GM12878 (cell line): ENCODE measurements around the gene GUCY1A1. TPM values are rescaled to one million over a fixed set of nuclear protein-coding genes. Genes with fewer than 3 reads are reported as not detected.

Source experiments
- ATAC-seq: fragments of 200-7000 bp; cut with Tn5 transposase; 3 replicates; pipeline ENCODE4 v1.9.1; 2020; ENCODE audit warnings: mild to moderate bottlenecking, moderate library complexity
- BruUV-seq: library from RNA; stranded (reverse); fragments of 400-500 nt; replicated peaks from 2 replicates; lab custom pipeline; 2021; lab: Mats Ljungman, UMichigan
- CTCF ChIA-PET: fragments of 300-600 bp; sonication (Branson Sonifier 250); formaldehyde crosslinking; extraction: SDS; loops from one replicate; lab custom pipeline; 2021; ENCODE audit warnings: inconsistent platforms; lab: Yijun Ruan, JAX
- POLR2A ChIA-PET: fragments of 350-600 bp; formaldehyde crosslinking; extraction: SDS; loops from one replicate; lab custom pipeline; 2021; ENCODE audit warnings: inconsistent platforms; lab: Charles Lee
- RAD21 ChIA-PET: fragments of 300-600 bp; sonication (Branson Sonifier 250); formaldehyde crosslinking; loops from one replicate; lab custom pipeline; 2023; ENCODE audit warnings: antibody characterized with exemption; ENCODE audit not compliant: unreplicated experiment; lab: Charles Lee
- SMC1A ChIA-PET: fragments of 300-600 bp; sonication (Branson Sonifier 250); formaldehyde crosslinking; loops from one replicate; lab custom pipeline; 2023; ENCODE audit not compliant: unreplicated experiment, uncharacterized antibody; lab: Charles Lee
- DNase-seq: peaks from one replicate; pipeline ENCODE4 v3.0.0-alpha.2; 2011; ENCODE audit warnings: low read depth, low spot score
- FAIRE-seq: peaks from 3 replicates; lab custom pipeline; 2011; peaks lifted over from hg19 to GRCh38; lab: Jason Lieb, UNC
- H2AFZ ChIP-seq: 2 replicates; pipeline ENCODE4 v1.6.0; 2011; ENCODE audit warnings: low read depth, low read length, control low read depth; ENCODE audit not compliant: control insufficient read depth
- H3K27ac ChIP-seq: 2 replicates; pipeline ENCODE4 v1.5.1; 2011; ENCODE audit warnings: control low read depth; ENCODE audit not compliant: control insufficient read depth, insufficient read depth
- H3K27me3 ChIP-seq, 2 experiments: replicated peaks in 1 of 2; 2 replicates each; pipeline versions ENCODE4 v1.6.0 to v1.6.1; 2011; ENCODE audit warnings: low read length in 1 of 2; ENCODE audit not compliant: control insufficient read depth in 2 of 2, insufficient read depth in 2 of 2
- H3K36me3 ChIP-seq, 2 experiments: 2 replicates each; pipeline ENCODE4 v1.5.1; 2011; ENCODE audit warnings: low read length in 1 of 2; ENCODE audit not compliant: control insufficient read depth in 2 of 2, insufficient read depth in 2 of 2
- H3K4me1 ChIP-seq: 2 replicates; pipeline ENCODE4 v1.6.1; 2011; ENCODE audit warnings: mild to moderate bottlenecking, low read length, moderate library complexity, mixed read lengths; ENCODE audit not compliant: control insufficient read depth, insufficient read depth
- H3K4me2 ChIP-seq: 2 replicates; pipeline ENCODE4 v1.6.0; 2011; ENCODE audit warnings: control low read depth; ENCODE audit not compliant: control insufficient read depth, insufficient read depth
- H3K4me3 ChIP-seq: fragments of 200-600 bp; sonication (generic); 2 replicates; pipeline ENCODE4 v1.5.1; 2016
- H3K79me2 ChIP-seq: 2 replicates; pipeline ENCODE4 v1.6.0; 2011; ENCODE audit warnings: low read length; ENCODE audit not compliant: control insufficient read depth, insufficient read depth
- H3K9ac ChIP-seq: 2 replicates; pipeline ENCODE4 v1.8.0; 2011; ENCODE audit warnings: low read length, control low read depth, mixed read lengths; ENCODE audit not compliant: control insufficient read depth, insufficient read depth
- H3K9me3 ChIP-seq: replicated peaks from 3 replicates; pipeline ENCODE4 v1.5.1; 2011; ENCODE audit warnings: mild to moderate bottlenecking, low read length; ENCODE audit not compliant: control insufficient read depth, insufficient read depth
- H4K20me1 ChIP-seq: 2 replicates; pipeline ENCODE4 v1.6.0; 2011; ENCODE audit not compliant: control insufficient read depth, insufficient read depth
- BACH1 ChIP-seq: fragments of 450-650 bp; IDR thresholded peaks from 2 replicates; pipeline ENCODE4 v1.6.1; 2017; ENCODE audit warnings: mild to moderate bottlenecking, borderline replicate concordance
- FOS ChIP-seq: IDR thresholded peaks from 3 replicates; pipeline ENCODE4 v1.6.1; 2011; ENCODE audit warnings: borderline replicate concordance; ENCODE audit not compliant: insufficient read length; ENCODE audit errors: extremely low read depth
- MTA2 ChIP-seq: fragments of 450-650 bp; IDR thresholded peaks from 2 replicates; pipeline ENCODE4 v1.6.1; 2016; ENCODE audit warnings: low read depth, mild to moderate bottlenecking, moderate library complexity
- NR2C2 ChIP-seq: IDR thresholded peaks from 2 replicates; pipeline ENCODE4 v1.6.1; 2011; ENCODE audit warnings: borderline replicate concordance, low read depth; ENCODE audit not compliant: control insufficient read depth, insufficient read length
- RELA ChIP-seq: fragments of 450-650 bp; IDR thresholded peaks from 2 replicates; pipeline ENCODE4 v1.8.0; 2014; ENCODE audit warnings: borderline replicate concordance; ENCODE audit not compliant: partially characterized antibody
- TAF1 ChIP-seq: IDR thresholded peaks from 2 replicates; pipeline ENCODE4 v1.6.1; 2011; ENCODE audit warnings: mild to moderate bottlenecking, low read depth, low read length, borderline replicate concordance
- in situ Hi-C: fragments of 300-500 bp; cut with MboI; formaldehyde crosslinking; loops from 9 replicates; pipeline ENCODE4 v1.14.3; 2018; ENCODE audit warnings: mixed read lengths
- intact Hi-C: fragments of 100-400 bp; cut with micrococcal nuclease; formaldehyde crosslinking; loops from one replicate; pipeline ENCODE4 v1.14.2; 2022; ENCODE audit not compliant: unreplicated experiment
- polyA plus RNA-seq, 11 experiments: library from polyadenylated mRNA; depleted of rRNA in 4 of 11; unstranded in 6 of 11; stranded (reverse) in 5 of 11; fragments of >200 nt; fragmentation: Nextera tagmentation in 4 of 11; fragmentation: Illumina TruSeq in 1 of 11; extraction: Ambion mirVana in 4 of 11; extraction: Trizol in 1 of 11; gene quantifications; 1 replicate in 1 of 11; 2 replicates in 10 of 11; pipeline versions ENCODE4 v1.2.1 to v1.2.3, GENCODE V29; 2011 to 2016; ENCODE audit warnings: inconsistent platforms in 2 of 11, missing spikeins in 2 of 11, low read depth in 1 of 11
- total RNA-seq, 4 experiments: library from RNA; depleted of rRNA in 3 of 4; stranded (reverse); fragments of >200 nt in 3 of 4; fragmentation: Illumina TruSeq in 1 of 4; extraction: Trizol in 1 of 4; gene quantifications; 2 replicates each; pipeline versions ENCODE4 v1.2.1 to v1.2.3, GENCODE V29; 2013 to 2021
- TF ChIP-seq, protein P1 (sequence below): IDR thresholded peaks from 2 replicates; pipeline ENCODE4 v1.6.1; 2012; ENCODE audit warnings: low read length, inconsistent platforms
- TF ChIP-seq, protein P2 (sequence below): IDR thresholded peaks from 2 replicates; pipeline ENCODE4 v1.6.1; 2012; ENCODE audit warnings: improper control_type of control experiment, low read depth, low read length; ENCODE audit not compliant: insufficient replicate concordance

The GUCY1A1 gene
- total and polyA plus RNA-seq, 10 of the 15 experiments (the other 5 are each of a cell fraction or from before 2014, with no cell fraction given) = 0.44 to 22.6 (median 0.55) TPM

DNA sequence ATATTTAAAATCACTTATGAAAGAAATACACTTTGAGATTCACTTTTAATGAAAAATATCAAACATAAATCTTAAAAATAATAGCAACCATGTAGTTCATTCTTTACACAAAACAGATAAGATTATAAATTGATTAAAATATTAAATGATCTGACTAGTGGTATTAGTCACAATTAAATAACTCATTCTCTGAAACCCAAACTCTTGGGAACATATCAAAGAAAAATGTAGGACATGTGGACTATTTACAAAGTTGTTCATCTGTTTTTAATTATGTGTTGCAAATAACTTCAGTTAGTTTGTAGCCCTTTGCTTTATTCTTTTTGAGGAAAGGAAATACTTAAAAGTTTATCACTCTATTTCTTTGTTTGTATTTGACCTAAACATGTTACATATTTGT lies 9.5 kb upstream of the GUCY1A1 start:
- Histone ChIP-seq H3K36me3 (no peaks in the 10 kb centered on the region), H3K9ac (no peak overlapping the region), H3K27me3 (0 out of 4 replicates have a peak, but pooled peaks cover 0 to 2% of the 10 kb centered on the region in 2 experiments), H3K27ac (no peak overlapping the region), H3K9me3 (no peaks in the 10 kb centered on the region; the same call in 2 of the 3 replicates), H3K4me2 (no peak overlapping the region)
- in situ Hi-C loops = no loop called here
- RAD21 ChIA-PET = no interaction called here
- intact Hi-C loops = no loop called here
- DNase-seq (no peak), ATAC-seq (no peak)
- CTCF ChIA-PET = no interaction called here
- TF ChIP-seq, protein P1, sequence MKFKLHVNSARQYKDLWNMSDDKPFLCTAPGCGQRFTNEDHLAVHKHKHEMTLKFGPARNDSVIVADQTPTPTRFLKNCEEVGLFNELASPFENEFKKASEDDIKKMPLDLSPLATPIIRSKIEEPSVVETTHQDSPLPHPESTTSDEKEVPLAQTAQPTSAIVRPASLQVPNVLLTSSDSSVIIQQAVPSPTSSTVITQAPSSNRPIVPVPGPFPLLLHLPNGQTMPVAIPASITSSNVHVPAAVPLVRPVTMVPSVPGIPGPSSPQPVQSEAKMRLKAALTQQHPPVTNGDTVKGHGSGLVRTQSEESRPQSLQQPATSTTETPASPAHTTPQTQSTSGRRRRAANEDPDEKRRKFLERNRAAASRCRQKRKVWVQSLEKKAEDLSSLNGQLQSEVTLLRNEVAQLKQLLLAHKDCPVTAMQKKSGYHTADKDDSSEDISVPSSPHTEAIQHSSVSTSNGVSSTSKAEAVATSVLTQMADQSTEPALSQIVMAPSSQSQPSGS = no peak
- TF ChIP-seq, protein P2, sequence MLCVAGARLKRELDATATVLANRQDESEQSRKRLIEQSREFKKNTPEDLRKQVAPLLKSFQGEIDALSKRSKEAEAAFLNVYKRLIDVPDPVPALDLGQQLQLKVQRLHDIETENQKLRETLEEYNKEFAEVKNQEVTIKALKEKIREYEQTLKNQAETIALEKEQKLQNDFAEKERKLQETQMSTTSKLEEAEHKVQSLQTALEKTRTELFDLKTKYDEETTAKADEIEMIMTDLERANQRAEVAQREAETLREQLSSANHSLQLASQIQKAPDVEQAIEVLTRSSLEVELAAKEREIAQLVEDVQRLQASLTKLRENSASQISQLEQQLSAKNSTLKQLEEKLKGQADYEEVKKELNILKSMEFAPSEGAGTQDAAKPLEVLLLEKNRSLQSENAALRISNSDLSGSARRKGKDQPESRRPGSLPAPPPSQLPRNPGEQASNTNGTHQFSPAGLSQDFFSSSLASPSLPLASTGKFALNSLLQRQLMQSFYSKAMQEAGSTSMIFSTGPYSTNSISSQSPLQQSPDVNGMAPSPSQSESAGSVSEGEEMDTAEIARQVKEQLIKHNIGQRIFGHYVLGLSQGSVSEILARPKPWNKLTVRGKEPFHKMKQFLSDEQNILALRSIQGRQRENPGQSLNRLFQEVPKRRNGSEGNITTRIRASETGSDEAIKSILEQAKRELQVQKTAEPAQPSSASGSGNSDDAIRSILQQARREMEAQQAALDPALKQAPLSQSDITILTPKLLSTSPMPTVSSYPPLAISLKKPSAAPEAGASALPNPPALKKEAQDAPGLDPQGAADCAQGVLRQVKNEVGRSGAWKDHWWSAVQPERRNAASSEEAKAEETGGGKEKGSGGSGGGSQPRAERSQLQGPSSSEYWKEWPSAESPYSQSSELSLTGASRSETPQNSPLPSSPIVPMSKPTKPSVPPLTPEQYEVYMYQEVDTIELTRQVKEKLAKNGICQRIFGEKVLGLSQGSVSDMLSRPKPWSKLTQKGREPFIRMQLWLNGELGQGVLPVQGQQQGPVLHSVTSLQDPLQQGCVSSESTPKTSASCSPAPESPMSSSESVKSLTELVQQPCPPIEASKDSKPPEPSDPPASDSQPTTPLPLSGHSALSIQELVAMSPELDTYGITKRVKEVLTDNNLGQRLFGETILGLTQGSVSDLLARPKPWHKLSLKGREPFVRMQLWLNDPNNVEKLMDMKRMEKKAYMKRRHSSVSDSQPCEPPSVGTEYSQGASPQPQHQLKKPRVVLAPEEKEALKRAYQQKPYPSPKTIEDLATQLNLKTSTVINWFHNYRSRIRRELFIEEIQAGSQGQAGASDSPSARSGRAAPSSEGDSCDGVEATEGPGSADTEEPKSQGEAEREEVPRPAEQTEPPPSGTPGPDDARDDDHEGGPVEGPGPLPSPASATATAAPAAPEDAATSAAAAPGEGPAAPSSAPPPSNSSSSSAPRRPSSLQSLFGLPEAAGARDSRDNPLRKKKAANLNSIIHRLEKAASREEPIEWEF = no peak
- TF ChIP-seq BACH1 (no peak), RELA (no peak), FOS (no peak), NR2C2 (no peak), MTA2 (no peak), TAF1 (no peak)
- TF ChIP-seq, all 136 proteins: peak for 0
- Histone ChIP-seq H2AFZ (no peak overlapping the region), H3K4me1 (no peaks in the 10 kb centered on the region), H4K20me1 (no peaks in the 10 kb centered on the region), H3K4me3 (no peak overlapping the region), H3K79me2 (no peaks in the 10 kb centered on the region)
- ChIA-PET POLR2A (no interaction called here), SMC1A (interaction anchor here (4.4 kb wide), 1 partner anchor 46 kb away, joined by 39 read pairs; no protein-coding TSS in a partner anchor)
- BruUV-seq = no TSS peak
- FAIRE-seq = no peak
